IMR-90 (cell line): Measurements from ENCODE around the gene UNK. TPM values are rescaled to one million over a fixed set of nuclear protein-coding genes. Genes with fewer than 3 reads are reported as not detected.

Experiments
- ATAC-seq: fragments of 200-7000 bp; cut with Tn5 transposase; 2 replicates; pipeline ENCODE4 v1.9.1; 2020; ENCODE audit warnings: low read depth, mild to moderate bottlenecking, moderate library complexity
- BruUV-seq: library from RNA; stranded (reverse); fragments of 400-500 nt; replicated peaks from 2 replicates; lab custom pipeline; 2021; lab: Mats Ljungman, UMichigan
- CTCF ChIA-PET: fragments of 300-600 bp; formaldehyde crosslinking; extraction: SDS; loops from one replicate; lab custom pipeline; 2021; ENCODE audit warnings: antibody characterized with exemption; lab: Yijun Ruan, JAX
- POLR2A ChIA-PET: fragments of 300-600 bp; sonication (Branson Sonifier 250); formaldehyde crosslinking; loops from one replicate; lab custom pipeline; 2022; ENCODE audit warnings: antibody characterized with exemption; ENCODE audit not compliant: unreplicated experiment; lab: Charles Lee
- DNase-seq: peaks from one replicate; pipeline ENCODE4 v3.0.0; 2013
- H2AFZ ChIP-seq: replicated peaks from 2 replicates; pipeline ENCODE3; 2013; ENCODE audit warnings: low read length, mild to moderate bottlenecking; ENCODE audit not compliant: poor library complexity
- H2AK5ac ChIP-seq: 2 replicates; pipeline ENCODE4 v1.6.1; 2013; ENCODE audit warnings: low read depth, low read length, inconsistent platforms
- H2AK9ac ChIP-seq: replicated peaks from 2 replicates; pipeline ENCODE3; 2013; ENCODE audit warnings: mild to moderate bottlenecking, low read depth, low read length, moderate library complexity; ENCODE audit not compliant: poor library complexity
- H2BK120ac ChIP-seq: 2 replicates; pipeline ENCODE4 v1.6.1; 2013; ENCODE audit warnings: low read depth, low read length, inconsistent platforms
- H2BK15ac ChIP-seq: 3 replicates; pipeline ENCODE4 v1.6.1; 2013; ENCODE audit warnings: low read depth, low read length, inconsistent platforms
- H2BK20ac ChIP-seq: 2 replicates; pipeline ENCODE4 v1.6.1; 2013; ENCODE audit warnings: low read depth, mild to moderate bottlenecking, inconsistent platforms, low read length, moderate library complexity
- H2BK5ac ChIP-seq: 2 replicates; pipeline ENCODE4 v1.6.1; 2013; ENCODE audit warnings: mild to moderate bottlenecking, low read depth, low read length, inconsistent platforms; ENCODE audit not compliant: poor library complexity, severe bottlenecking
- H3K14ac ChIP-seq: replicated peaks from 2 replicates; pipeline ENCODE4 v1.6.1; 2013; ENCODE audit warnings: low read depth, low read length, inconsistent platforms
- H3K18ac ChIP-seq: 2 replicates; pipeline ENCODE4 v1.6.1; 2013; ENCODE audit warnings: low read depth, low read length, control low read depth
- H3K23ac ChIP-seq: 2 replicates; pipeline ENCODE4 v1.6.1; 2013; ENCODE audit warnings: low read depth, low read length, inconsistent platforms
- H3K27ac ChIP-seq: 2 replicates; pipeline ENCODE4 v1.5.1; 2013; ENCODE audit warnings: mild to moderate bottlenecking, control low read depth, low read length; ENCODE audit not compliant: insufficient read depth
- H3K27me3 ChIP-seq: 2 replicates; pipeline ENCODE4 v1.6.1; 2013; ENCODE audit warnings: low read length; ENCODE audit not compliant: control insufficient read depth, insufficient read depth
- H3K36me3 ChIP-seq: 2 replicates; pipeline ENCODE4 v1.6.1; 2013; ENCODE audit warnings: low read length, mixed read lengths; ENCODE audit not compliant: control insufficient read depth, insufficient read depth
- H3K4ac ChIP-seq: 2 replicates; pipeline ENCODE4 v1.6.1; 2013; ENCODE audit warnings: low read depth, low read length, inconsistent platforms
- H3K4me1 ChIP-seq: 2 replicates; pipeline ENCODE4 v1.6.1; 2013; ENCODE audit warnings: low read length, mixed read lengths; ENCODE audit not compliant: control insufficient read depth, insufficient read depth
- H3K4me2 ChIP-seq: 2 replicates; pipeline ENCODE4 v1.6.1; 2013; ENCODE audit warnings: low read depth, mild to moderate bottlenecking, control low read depth, low read length, moderate library complexity
- H3K4me3 ChIP-seq: 2 replicates; pipeline ENCODE4 v1.5.1; 2013; ENCODE audit warnings: low read depth, mild to moderate bottlenecking, control low read depth, low read length, moderate library complexity; ENCODE audit not compliant: insufficient read depth
- H3K56ac ChIP-seq: 2 replicates; pipeline ENCODE4 v1.6.1; 2013; ENCODE audit warnings: low read length, inconsistent platforms; ENCODE audit not compliant: insufficient read depth; ENCODE audit errors: extremely low read depth
- H3K79me1 ChIP-seq, 2 experiments: 2 replicates each; pipeline ENCODE4 v1.6.1; 2013; ENCODE audit warnings: low read length in 2 of 2, inconsistent platforms in 1 of 2, low read depth in 1 of 2
- H3K9ac ChIP-seq: 2 replicates; pipeline ENCODE4 v1.6.1; 2013; ENCODE audit warnings: low read depth, low read length, control low read depth
- H3K9me1 ChIP-seq: 2 replicates; pipeline ENCODE4 v1.6.1; 2013; ENCODE audit warnings: low read length, inconsistent platforms; ENCODE audit not compliant: insufficient read depth
- H3K9me3 ChIP-seq: 2 replicates; pipeline ENCODE4 v1.6.1; 2013; ENCODE audit warnings: low read length; ENCODE audit not compliant: control insufficient read depth, insufficient read depth
- H4K20me1 ChIP-seq: 2 replicates; pipeline ENCODE4 v1.6.1; 2013; ENCODE audit warnings: low read length, inconsistent platforms; ENCODE audit not compliant: insufficient read depth
- H4K5ac ChIP-seq: 2 replicates; pipeline ENCODE4 v1.6.1; 2013; ENCODE audit warnings: mild to moderate bottlenecking, low read depth, low read length, control low read depth
- H4K8ac ChIP-seq, 2 experiments: 2 replicates each; pipeline ENCODE4 v1.6.1; 2013; ENCODE audit warnings: low read depth in 2 of 2, low read length in 2 of 2, control low read depth in 1 of 2, inconsistent platforms in 1 of 2
- H4K91ac ChIP-seq: 2 replicates; pipeline ENCODE4 v1.6.1; 2013; ENCODE audit warnings: low read depth, low read length, inconsistent platforms; ENCODE audit not compliant: insufficient read depth
- POLR2A ChIP-seq: IDR thresholded peaks from 2 replicates; pipeline ENCODE4 v1.6.1; 2012; ENCODE audit warnings: mild to moderate bottlenecking, low read depth, low read length
- RAD21 ChIP-seq: IDR thresholded peaks from 2 replicates; pipeline ENCODE4 v1.6.1; 2012; ENCODE audit warnings: low read length, improper control_type of control experiment
- RCOR1 ChIP-seq: IDR thresholded peaks from 2 replicates; pipeline ENCODE4 v1.6.1; 2012; ENCODE audit warnings: mild to moderate bottlenecking, low read length, improper control_type of control experiment; ENCODE audit not compliant: insufficient replicate concordance
- WGBS, 2 experiments: methylation state at CpG; one replicate each; pipeline versions ENCODE4 v1.1.5 to v1.1.7; 2013; ENCODE audit warnings: missing lambda C conversion rate in 2 of 2; ENCODE audit not compliant: insufficient read length in 1 of 2; ENCODE audit errors: extremely low coverage in 2 of 2; 5-methylcytosine and 5-hydroxymethylcytosine counted together
- dilution Hi-C: fragments of 300-500 bp; cut with HindIII; formaldehyde crosslinking; loops from one replicate; pipeline ENCODE4 v1.14.3; 2018; ENCODE audit warnings: low sequenced_read_pairs; ENCODE audit not compliant: unreplicated experiment
- in situ Hi-C: fragments of 300-500 bp; cut with MboI; formaldehyde crosslinking; loops from 3 replicates; pipeline ENCODE4 v1.14.3; 2019; ENCODE audit warnings: low sequenced_read_pairs, inconsistent platforms, mixed read lengths
- intact Hi-C: fragments of 100-400 bp; cut with micrococcal nuclease; formaldehyde crosslinking; loops from 2 replicates; pipeline ENCODE4 v1.10.0; 2022
- polyA plus RNA-seq, 3 experiments: library from polyadenylated mRNA; depleted of rRNA; stranded (reverse); fragments of >200 nt; gene quantifications; 2 replicates each; pipeline ENCODE4 v1.2.3, GENCODE V29; 2012; ENCODE audit warnings: low replicate concordance in 1 of 3
- total RNA-seq: library from RNA; depleted of rRNA; stranded (reverse); fragments of >200 nt; gene quantifications from 2 replicates; pipeline ENCODE4 v1.2.3, GENCODE V29; 2012
- TF ChIP-seq, protein P1 (sequence below): conservative IDR thresholded peaks from 2 replicates; pipeline ENCODE4 v1.5.1; 2012; ENCODE audit warnings: mild to moderate bottlenecking, low read depth, low read length, improper control_type of control experiment

Gene UNK
- total and polyA plus RNA-seq, 2 of the 4 experiments (the other 2 are of a cell fraction): 15.4 to 17.3 TPM

GRCh38 chr17:75815399-75815798, 30.8 kb downstream of the UNK start:
- in situ Hi-C loops: no loop called here
- H2AK9ac ChIP-seq: peak overlapping the region; percentile 97
- H3K4me3 ChIP-seq: no peak overlapping the region
- no peak overlapping the region for H3K18ac ChIP-seq
- H2AK5ac ChIP-seq: peak overlapping the region; percentile 58; the same call in 1 of the 2 replicates
- POLR2A ChIA-PET: interaction anchor here (0.6 to 0.9 kb wide), 2 partner anchors 11 to 36 kb away, joined by 3 to 4 read pairs; a partner anchor contains a TSS
- no peak overlapping the region for H3K4me2 ChIP-seq
- no peaks in the 10 kb centered on the region for H3K9me3 ChIP-seq
- peak overlapping the region; percentile 90; the same call in 1 of the 2 replicates for H3K4ac ChIP-seq
- H4K20me1 ChIP-seq: peaks cover 7% of the 10 kb centered on the region; the same call in 1 of the 2 replicates
- no peak overlapping the region for H3K56ac ChIP-seq
- peak overlapping the region; percentile 82; the same call in 1 of the 2 replicates for H3K27ac ChIP-seq
- no CpG with 5 or more reads among the region's 3 CpGs for WGBS, 2 experiments
- peak overlapping the region; percentile 8 to 94; a peak in 2 of 4 replicates for H4K8ac ChIP-seq
- BruUV-seq: no TSS peak
- intact Hi-C loops: no loop called here
- H4K91ac ChIP-seq: no peak overlapping the region
- H4K5ac ChIP-seq: peak overlapping the region; percentile 71; the same call in 1 of the 2 replicates
- peaks cover 14% of the 10 kb centered on the region; the same call in 1 of the 2 replicates for H3K9me1 ChIP-seq
- H2BK15ac ChIP-seq: no peak overlapping the region
- ATAC-seq (no peak), DNase-seq (no peak)
- peak overlapping the region; percentile 33; the same call in 1 of the 2 replicates for H2BK120ac ChIP-seq
- no peaks in the 10 kb centered on the region for H3K27me3 ChIP-seq
- H3K4me1 ChIP-seq: peaks cover 7% of the 10 kb centered on the region
- TF ChIP-seq POLR2A (no peak), RCOR1 (no peak), RAD21 (no peak)
- TF ChIP-seq, protein P1, sequence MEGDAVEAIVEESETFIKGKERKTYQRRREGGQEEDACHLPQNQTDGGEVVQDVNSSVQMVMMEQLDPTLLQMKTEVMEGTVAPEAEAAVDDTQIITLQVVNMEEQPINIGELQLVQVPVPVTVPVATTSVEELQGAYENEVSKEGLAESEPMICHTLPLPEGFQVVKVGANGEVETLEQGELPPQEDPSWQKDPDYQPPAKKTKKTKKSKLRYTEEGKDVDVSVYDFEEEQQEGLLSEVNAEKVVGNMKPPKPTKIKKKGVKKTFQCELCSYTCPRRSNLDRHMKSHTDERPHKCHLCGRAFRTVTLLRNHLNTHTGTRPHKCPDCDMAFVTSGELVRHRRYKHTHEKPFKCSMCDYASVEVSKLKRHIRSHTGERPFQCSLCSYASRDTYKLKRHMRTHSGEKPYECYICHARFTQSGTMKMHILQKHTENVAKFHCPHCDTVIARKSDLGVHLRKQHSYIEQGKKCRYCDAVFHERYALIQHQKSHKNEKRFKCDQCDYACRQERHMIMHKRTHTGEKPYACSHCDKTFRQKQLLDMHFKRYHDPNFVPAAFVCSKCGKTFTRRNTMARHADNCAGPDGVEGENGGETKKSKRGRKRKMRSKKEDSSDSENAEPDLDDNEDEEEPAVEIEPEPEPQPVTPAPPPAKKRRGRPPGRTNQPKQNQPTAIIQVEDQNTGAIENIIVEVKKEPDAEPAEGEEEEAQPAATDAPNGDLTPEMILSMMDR: no peak
- H2AFZ ChIP-seq: peak overlapping the region; percentile 91
- H3K23ac ChIP-seq: no peak overlapping the region
- peaks cover 5 to 21% of the 10 kb centered on the region in 2 experiments for H3K79me1 ChIP-seq
- H2BK5ac ChIP-seq: peak overlapping the region; percentile 97
- 0 out of 2 replicates have a peak overlapping the region, but pooled peaks have one; percentile 2 for H3K14ac ChIP-seq
- CTCF ChIA-PET: no interaction called here
- dilution Hi-C loops: no loop called here
- no peak overlapping the region for H3K9ac ChIP-seq
- peaks cover 70% of the 10 kb centered on the region for H3K36me3 ChIP-seq
- H2BK20ac ChIP-seq: no peak overlapping the region
